Muscle of leg (tissue), 11 donors: ENCODE results near the gene CCL8. TPM values are rescaled to one million over a fixed set of nuclear protein-coding genes. Genes with fewer than 3 reads are reported as not detected.

Source experiments
- DNase-seq: peaks from one replicate; pipeline ENCODE4 v3.0.0; 2013
- H3K27ac ChIP-seq: one replicate; pipeline ENCODE4 v1.5.1; 2013; ENCODE audit warnings: mild to moderate bottlenecking, low read length, control low read depth
- H3K27me3 ChIP-seq: one replicate; pipeline ENCODE4 v1.6.1; 2013; ENCODE audit warnings: low read length; ENCODE audit not compliant: control insufficient read depth, insufficient read depth
- H3K36me3 ChIP-seq: one replicate; pipeline ENCODE4 v1.6.1; 2013; ENCODE audit warnings: low read length; ENCODE audit not compliant: control insufficient read depth, insufficient read depth
- H3K4me1 ChIP-seq: one replicate; pipeline ENCODE4 v1.6.1; 2013; ENCODE audit warnings: low read length; ENCODE audit not compliant: control insufficient read depth, insufficient read depth
- H3K4me3 ChIP-seq: one replicate; pipeline ENCODE4 v1.5.1; 2013; ENCODE audit warnings: low read length, control low read depth
- H3K9me3 ChIP-seq: replicated peaks from 2 replicates; pipeline ENCODE4 v1.6.1; 2013; ENCODE audit warnings: low read depth, low read length; ENCODE audit not compliant: control insufficient read depth
- WGBS: methylation state at CpG from one replicate; pipeline ENCODE4 v1.1.5; 2013; ENCODE audit warnings: missing lambda C conversion rate; ENCODE audit not compliant: insufficient coverage; 5-methylcytosine and 5-hydroxymethylcytosine counted together
- polyA plus RNA-seq, 8 donors: library from polyadenylated mRNA; unstranded; fragments of 120-200 nt; gene quantifications; one replicate each; pipeline versions ENCODE4 v1.2.1 to v1.2.3, GENCODE V29; 2013; ENCODE audit warnings: inconsistent platforms in 1 of 8, low replicate concordance in 1 of 8; ENCODE audit not compliant: insufficient read length in 8 of 8, insufficient read depth in 1 of 8
- total RNA-seq: library from RNA; stranded (reverse); fragments of 120-200 nt; gene quantifications from one replicate; pipeline ENCODE4 v1.2.4, GENCODE V29; 2013

CCL8 gene
- total and polyA plus RNA-seq, 9 donors: 0.44 to 1.5 (median 0.64) TPM

DNA sequence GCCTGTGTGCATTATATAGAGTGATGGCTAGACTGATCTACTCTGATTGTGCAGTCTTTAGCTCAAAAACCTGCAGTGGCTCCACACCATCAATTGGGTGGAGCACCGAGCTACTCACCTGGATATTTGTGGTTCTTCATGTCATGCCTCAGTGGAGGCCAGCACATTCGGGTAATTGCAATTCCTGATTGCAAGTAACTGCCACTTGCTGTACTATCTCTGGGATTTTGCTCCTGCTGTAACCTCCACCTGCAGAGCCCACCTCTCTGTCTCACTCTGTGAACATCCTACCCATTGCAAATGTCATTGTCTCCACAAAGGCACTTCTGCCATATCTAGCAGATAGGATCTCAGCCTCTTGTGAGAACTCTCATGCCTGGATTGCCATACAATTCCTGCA lies 45.5 kb downstream of the CCL8 start:
- peaks cover 4% of the 10 kb centered on the region for H3K4me1 ChIP-seq
- no peaks in the 10 kb centered on the region for H3K36me3 ChIP-seq
- H3K27ac ChIP-seq: no peak overlapping the region
- no peak for DNase-seq
- no peaks in the 10 kb centered on the region for H3K27me3 ChIP-seq
- 87% methylated on average over 2 of the region's 2 CpGs for WGBS
- no peak overlapping the region for H3K4me3 ChIP-seq
- no peaks in the 10 kb centered on the region for H3K9me3 ChIP-seq

DNA sequence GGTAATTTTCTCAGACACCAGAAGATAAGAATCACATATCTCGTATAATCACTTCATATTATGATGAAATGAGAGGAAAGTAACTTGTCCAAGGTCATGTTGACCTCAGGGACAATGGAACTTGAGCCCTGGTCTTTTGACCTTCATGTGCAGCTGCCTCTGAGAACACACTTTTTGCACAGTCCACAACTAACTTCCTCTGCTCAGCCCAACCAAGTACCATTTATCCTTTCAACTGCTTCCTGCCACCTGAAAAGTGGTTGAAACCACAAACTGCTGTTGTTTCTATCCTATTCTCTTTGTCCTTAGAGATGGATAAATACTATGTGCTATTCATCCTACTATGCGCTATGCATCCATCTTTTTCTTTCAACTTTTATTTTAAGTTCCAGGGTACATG lies 46.1 kb downstream of the CCL8 start:
- WGBS: no CpG with 5 or more reads among the region's 2 CpGs
- no peaks in the 10 kb centered on the region for H3K27me3 ChIP-seq
- no peak overlapping the region for H3K4me3 ChIP-seq
- H3K4me1 ChIP-seq: peaks cover 4% of the 10 kb centered on the region
- no peaks in the 10 kb centered on the region for H3K9me3 ChIP-seq
- H3K27ac ChIP-seq: no peak overlapping the region
- H3K36me3 ChIP-seq: no peaks in the 10 kb centered on the region
- no peak for DNase-seq

DNA sequence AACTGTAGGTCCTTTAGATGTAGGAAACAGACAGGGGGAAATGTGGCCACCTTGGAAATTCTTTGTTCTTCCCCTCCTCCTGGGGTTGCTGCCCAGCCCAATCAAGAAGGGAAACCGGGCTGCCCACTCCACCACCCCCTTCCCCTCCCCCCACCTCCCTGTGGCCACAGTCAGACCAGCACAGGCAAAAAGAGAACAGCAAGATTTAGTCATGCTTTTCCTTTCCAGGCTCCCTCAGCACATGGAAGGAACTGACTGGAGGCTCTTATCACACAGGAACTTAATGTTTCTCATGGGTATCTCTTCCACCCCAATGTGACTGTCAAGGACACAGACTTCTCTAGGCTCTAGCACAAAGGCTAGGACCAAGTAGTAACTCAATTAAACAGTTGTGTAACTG lies 46.8 kb downstream of the CCL8 start:
- H3K4me1 ChIP-seq: no peaks in the 10 kb centered on the region
- WGBS: 0% methylated on average over 1 of the region's 1 CpG

DNA sequence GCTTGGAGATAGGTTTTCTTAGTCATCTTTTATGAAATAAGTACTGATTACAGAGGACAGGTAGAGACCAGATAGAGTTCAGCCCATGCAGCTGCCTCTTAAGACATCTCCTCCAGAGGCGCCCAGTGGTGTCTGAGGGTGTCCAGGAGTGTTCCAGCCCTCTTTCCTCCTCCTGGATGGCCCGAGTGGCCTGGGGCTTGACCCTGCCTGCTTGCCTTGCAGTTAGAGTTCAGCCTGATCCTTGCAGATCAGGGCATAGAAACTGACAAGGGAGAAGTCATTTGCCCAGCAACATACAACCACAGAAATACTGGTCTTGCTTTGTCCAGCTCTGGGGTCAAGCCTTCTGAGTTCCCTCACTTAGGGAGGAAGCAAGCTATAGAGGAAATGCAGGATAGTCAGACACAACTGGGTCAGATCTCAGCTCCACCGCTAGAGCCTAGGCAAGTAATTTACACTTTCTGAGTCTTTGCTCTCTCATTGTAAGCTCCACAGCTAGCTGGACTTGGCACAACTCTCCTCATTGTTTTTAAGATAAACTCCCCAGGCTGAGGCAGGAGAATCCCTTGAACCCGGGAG lies 47.4 kb downstream of the CCL8 start:
- Histone ChIP-seq H3K4me3 (no peak overlapping the region), H3K9me3 (no peaks in the 10 kb centered on the region), H3K27ac (no peak overlapping the region), H3K36me3 (no peaks in the 10 kb centered on the region), H3K4me1 (no peaks in the 10 kb centered on the region), H3K27me3 (no peaks in the 10 kb centered on the region)
- WGBS: 57% methylated on average over 1 of the region's 4 CpGs
- DNase-seq: no peak

More for the DNA sequence above, 46.8 kb downstream of the CCL8 start:
- no peak for DNase-seq
- Histone ChIP-seq H3K4me3 (no peak overlapping the region), H3K36me3 (no peaks in the 10 kb centered on the region), H3K27ac (no peak overlapping the region), H3K27me3 (no peaks in the 10 kb centered on the region), H3K9me3 (no peaks in the 10 kb centered on the region)

DNA sequence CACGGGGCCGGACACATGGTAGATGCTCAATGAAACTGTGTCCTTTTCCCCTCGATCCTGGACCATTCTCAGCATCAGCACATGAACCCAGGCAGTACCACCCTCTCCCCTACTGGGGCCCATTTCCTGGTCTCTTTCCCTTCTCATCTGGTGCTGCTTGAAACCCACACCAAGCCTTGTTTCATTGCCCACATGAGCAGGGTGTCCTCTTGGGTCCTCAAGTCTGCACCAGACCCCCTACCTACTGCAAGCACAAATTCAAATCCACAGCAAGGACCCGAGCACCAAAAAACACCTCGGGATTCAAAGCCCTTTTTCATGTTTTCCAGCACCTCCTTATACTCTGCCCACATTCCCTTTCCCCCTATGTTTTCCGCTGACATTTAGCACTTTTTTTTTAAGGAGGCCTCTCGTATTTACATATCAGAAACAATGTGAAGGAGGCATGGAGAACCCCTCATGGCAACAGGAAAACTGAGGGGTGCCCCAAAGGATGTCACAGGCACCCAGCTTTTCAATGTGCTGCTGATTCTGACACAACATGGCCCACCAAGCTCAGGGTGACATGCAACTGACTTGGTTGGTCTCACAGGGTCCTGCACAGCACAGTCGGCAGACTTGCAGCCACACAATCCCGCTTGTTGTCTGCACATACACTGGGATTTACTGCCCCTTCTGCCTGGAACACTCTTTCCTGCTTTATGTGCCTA lies 48.4 kb downstream of the CCL8 start:
- Histone ChIP-seq H3K27ac (no peak overlapping the region), H3K4me3 (no peak overlapping the region), H3K36me3 (no peaks in the 10 kb centered on the region), H3K27me3 (no peaks in the 10 kb centered on the region), H3K9me3 (no peaks in the 10 kb centered on the region), H3K4me1 (no peaks in the 10 kb centered on the region)
- 67% methylated on average over 7 of the region's 9 CpGs for WGBS
- DNase-seq: no peak

DNA sequence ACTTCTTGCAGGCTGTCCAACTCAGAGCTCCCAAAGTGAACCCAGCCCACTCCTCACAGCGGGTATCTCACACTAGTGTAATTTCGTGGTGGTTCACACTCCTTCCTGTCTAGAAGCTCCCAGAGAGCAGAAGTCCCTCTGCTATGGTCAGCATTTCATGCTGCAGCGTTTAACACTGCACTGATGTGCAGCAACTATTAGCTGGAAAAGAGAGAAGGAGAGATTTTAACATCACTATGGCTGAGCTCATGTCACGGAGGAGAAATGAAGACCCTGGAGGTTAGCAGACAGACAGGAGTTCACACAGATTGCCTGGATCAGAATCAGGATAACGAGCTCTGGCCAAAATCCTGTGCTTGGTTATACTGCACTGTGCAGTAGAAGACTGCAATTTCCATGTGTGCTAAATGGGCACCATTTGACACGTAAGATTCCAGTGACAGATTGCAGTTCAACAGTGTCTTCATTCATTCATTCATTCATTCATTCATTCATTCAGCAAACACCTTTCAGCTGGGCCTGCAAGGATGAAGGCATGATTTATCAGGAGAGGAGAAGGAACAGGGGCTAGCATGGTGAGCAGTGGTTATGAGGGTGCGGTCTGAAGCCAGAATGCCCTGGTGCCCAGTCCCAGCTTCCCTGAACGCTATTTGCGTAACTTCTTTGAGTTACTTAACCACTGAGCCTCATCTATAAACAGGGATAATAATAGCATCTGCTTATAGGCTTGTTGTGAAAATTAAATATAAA lies 49.1 kb downstream of the CCL8 start:
- no peak for DNase-seq
- Histone ChIP-seq H3K27ac (no peak overlapping the region), H3K4me1 (no peaks in the 10 kb centered on the region), H3K4me3 (no peak overlapping the region), H3K9me3 (no peaks in the 10 kb centered on the region), H3K36me3 (no peaks in the 10 kb centered on the region), H3K27me3 (no peaks in the 10 kb centered on the region)
- 15% methylated on average over 5 of the region's 9 CpGs for WGBS

DNA sequence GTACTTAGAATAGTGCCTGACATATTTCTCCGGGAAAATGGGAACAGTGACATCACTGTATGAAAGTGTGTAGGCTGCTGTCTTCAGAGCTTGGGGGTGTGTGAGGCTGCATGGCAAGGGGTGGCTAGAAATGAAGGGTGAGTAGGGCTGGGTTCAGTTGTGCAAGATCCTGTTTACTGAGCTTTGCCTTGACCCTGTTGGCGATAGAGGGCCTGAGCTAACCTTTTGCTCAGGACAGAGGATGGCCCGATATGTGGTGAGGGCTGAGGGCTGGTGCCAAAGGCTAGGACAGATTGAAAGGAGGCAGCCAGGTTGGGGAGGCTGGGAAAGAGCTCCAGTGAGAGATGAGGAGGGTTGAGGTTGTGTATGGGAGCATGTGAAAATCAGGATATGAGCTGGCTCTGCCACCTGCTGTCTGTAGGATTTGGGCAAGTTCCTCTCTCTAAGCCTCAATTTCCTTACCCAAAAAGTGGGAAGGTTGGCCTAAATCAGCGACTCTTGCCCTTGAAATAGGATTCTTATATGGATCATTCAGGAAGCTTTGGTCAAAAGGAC lies 49.8 kb downstream of the CCL8 start:
- H3K36me3 ChIP-seq: no peaks in the 10 kb centered on the region
- no peaks in the 10 kb centered on the region for H3K4me1 ChIP-seq
- H3K27ac ChIP-seq: no peak overlapping the region
- no peak for DNase-seq
- no peak overlapping the region for H3K4me3 ChIP-seq
- H3K27me3 ChIP-seq: no peaks in the 10 kb centered on the region
- 44% methylated on average over 3 of the region's 4 CpGs for WGBS
- H3K9me3 ChIP-seq: no peaks in the 10 kb centered on the region

DNA sequence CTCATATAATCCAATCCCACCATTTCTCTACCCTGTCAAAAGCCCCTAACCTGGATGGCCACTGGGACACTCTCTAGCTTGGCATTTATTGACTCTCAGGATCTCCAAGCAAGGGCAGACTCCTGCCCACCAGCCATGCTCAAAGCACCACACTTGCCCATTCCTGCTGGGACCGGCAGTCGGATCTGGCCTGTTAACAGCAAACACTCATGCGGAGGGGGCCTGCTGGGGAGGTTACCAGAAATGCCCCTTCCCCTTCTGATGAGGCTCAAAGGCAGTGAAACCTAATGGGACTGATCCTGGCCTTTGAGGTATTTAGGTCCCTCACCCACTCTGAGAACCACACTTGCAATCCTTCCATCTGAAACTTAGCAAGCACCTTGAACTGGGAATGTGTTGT lies 50.3 kb downstream of the CCL8 start:
- 75% methylated on average over 3 of the region's 3 CpGs for WGBS
- Histone ChIP-seq H3K9me3 (no peaks in the 10 kb centered on the region), H3K4me3 (no peak overlapping the region), H3K36me3 (no peaks in the 10 kb centered on the region), H3K27me3 (no peaks in the 10 kb centered on the region), H3K4me1 (no peaks in the 10 kb centered on the region), H3K27ac (no peak overlapping the region)
- DNase-seq: no peak

DNA sequence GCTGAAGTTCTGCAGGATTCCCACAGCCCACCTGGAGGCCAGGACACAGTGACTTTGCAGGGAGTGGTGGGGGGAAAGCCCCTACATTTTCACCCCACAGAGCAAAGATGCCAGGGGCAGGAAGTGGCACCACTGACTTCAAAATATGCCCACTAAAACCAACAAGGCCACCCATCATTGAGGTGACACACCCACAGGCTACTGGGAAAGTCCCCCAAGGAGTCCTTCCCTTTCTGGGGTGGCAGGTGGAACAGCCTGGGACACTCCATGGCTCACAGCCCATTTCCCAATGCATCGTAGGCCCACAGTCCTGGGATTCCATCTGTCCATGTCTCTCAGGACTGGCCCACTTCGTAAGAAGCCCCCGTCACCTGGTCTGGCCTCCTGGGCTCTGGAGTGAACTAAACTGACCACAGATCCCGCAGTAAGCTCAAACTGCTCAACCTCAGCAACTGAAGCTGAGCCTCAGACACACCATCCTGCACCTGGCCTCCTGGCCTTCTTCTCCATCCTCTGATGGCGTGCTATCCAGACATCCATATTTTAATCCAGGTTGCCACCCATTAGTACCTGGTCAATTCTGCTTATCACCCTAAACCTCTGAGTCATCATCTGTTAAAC lies 51.3 kb downstream of the CCL8 start:
- no peak for DNase-seq
- Histone ChIP-seq H3K4me3 (no peak overlapping the region), H3K27me3 (no peaks in the 10 kb centered on the region), H3K27ac (no peak overlapping the region), H3K36me3 (no peaks in the 10 kb centered on the region), H3K9me3 (no peaks in the 10 kb centered on the region), H3K4me1 (no peaks in the 10 kb centered on the region)
- WGBS: 74% methylated on average over 5 of the region's 5 CpGs

DNA sequence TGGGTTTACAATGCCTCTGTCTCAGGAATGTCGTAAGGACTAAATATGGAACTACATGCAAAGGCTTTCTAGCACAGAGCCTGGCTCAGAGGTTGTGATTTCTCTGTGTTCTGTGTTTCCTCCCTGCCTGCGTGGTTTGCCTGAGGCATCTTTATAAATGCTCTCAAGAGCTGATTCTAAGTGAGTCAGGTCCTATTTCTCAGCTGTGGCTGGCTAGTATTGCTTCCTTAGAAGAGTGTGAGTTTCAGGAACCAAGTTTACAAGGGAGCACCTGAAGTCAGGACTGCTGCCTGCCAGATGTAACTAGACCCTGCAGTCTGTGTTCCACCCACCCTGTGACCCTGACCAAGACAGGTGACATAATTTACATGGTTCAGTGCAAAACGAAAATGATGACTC lies 51.8 kb downstream of the CCL8 start:
- H3K4me1 ChIP-seq: no peaks in the 10 kb centered on the region
- no peak overlapping the region for H3K27ac ChIP-seq
- no peaks in the 10 kb centered on the region for H3K36me3 ChIP-seq
- no peaks in the 10 kb centered on the region for H3K27me3 ChIP-seq
- DNase-seq: no peak
- 33% methylated on average over 2 of the region's 3 CpGs for WGBS
- H3K9me3 ChIP-seq: no peaks in the 10 kb centered on the region
- H3K4me3 ChIP-seq: no peak overlapping the region
